GM12874 (cell line): ENCODE data around the gene CDKN1C.

Experiments
- TF ChIP-seq, protein P1 (sequence below): IDR thresholded peaks from 2 replicates; pipeline ENCODE4 v1.5.1; 2011; ENCODE audit warnings: low read depth, mild to moderate bottlenecking, control low read depth, low read length, moderate library complexity; ENCODE audit not compliant: insufficient read depth

The CDKN1C gene

DNA sequence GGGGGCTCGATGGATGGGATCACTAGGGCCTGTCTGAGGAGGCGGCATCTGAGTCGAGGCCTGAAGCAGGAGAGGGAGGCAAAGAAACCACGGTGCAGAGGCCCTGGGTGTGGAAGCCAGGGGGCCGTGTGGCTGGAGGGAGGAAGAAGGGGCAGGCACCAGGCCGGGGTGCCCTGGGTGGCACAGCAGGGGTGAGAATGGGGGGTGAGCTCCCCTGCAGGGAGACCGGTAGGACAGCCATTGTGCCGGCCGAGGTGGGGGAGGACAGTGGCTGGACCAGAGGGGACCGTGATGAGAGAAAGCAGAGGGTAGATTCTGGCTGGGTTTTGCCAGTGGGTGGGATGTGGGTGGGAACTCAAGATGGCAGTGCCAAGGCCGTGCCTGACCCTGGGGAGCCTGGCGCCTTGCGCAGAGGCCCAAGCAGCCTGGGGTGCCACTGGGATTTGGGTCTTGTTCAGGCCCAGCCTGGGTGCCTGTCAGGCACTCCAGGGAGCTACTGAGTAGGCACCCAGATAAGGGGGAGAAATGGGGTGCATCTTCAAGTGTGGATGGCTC, 24.9 kb upstream of the CDKN1C start:
- TF ChIP-seq, protein P1, sequence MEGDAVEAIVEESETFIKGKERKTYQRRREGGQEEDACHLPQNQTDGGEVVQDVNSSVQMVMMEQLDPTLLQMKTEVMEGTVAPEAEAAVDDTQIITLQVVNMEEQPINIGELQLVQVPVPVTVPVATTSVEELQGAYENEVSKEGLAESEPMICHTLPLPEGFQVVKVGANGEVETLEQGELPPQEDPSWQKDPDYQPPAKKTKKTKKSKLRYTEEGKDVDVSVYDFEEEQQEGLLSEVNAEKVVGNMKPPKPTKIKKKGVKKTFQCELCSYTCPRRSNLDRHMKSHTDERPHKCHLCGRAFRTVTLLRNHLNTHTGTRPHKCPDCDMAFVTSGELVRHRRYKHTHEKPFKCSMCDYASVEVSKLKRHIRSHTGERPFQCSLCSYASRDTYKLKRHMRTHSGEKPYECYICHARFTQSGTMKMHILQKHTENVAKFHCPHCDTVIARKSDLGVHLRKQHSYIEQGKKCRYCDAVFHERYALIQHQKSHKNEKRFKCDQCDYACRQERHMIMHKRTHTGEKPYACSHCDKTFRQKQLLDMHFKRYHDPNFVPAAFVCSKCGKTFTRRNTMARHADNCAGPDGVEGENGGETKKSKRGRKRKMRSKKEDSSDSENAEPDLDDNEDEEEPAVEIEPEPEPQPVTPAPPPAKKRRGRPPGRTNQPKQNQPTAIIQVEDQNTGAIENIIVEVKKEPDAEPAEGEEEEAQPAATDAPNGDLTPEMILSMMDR = no peak

DNA sequence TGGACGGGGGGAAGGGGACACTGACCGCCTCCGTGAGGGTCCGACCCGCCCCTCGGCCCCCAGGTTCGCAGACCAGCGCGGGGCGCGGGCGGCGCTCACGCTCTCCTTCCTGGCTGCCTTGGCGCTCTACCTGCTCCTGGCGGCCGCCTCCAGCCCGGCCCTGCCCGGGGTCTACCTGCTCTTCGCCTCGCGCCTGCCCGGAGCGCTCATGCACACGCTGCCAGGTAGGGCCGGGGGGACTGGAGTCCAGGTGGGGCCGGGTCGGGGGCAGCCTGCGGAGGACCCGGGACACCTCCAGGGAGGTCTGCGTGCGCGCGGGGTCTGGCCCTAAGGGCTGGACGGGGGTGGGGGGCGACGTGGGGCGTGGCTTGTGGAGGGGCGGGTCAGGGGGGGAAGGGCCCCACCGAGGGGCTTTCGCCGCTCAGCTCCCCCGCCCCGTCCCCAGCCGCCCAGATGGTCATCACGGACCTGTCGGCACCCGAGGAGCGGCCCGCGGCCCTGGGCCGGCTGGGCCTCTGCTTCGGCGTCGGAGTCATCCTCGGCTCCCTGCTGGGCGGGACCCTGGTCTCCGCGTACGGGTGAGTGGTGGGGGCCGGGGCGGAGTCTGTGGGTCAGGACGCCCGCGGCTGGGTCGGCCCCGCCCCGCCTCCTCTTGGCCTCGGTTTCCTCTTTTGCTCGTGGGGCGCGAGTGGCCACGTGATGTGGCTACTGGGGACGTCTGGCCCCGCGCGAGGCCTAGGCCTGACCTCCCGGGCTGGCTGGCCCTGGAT, 23.7 kb upstream of the CDKN1C start:
- TF ChIP-seq, protein P1 = no peak

DNA sequence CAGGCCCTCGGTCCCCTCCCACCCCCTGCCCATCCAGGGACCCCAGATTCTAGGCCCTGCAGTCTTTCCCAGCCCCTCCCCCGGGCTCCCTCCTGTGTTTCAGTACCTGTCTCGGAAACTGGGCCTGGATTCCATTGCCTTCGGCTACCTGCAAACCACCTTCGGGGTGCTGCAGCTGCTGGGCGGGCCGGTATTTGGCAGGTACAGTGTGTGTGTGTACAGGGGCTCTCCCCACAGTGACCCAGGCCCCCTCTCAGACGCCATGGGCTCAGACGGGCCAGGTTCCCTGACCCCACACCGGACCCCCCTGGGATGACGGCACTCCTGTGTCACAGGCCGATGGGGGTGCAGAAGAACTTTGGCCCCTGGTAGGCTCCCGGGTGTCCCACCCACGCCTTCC, 22.6 kb upstream of the CDKN1C start:
- TF ChIP-seq, protein P1 = no peak

DNA sequence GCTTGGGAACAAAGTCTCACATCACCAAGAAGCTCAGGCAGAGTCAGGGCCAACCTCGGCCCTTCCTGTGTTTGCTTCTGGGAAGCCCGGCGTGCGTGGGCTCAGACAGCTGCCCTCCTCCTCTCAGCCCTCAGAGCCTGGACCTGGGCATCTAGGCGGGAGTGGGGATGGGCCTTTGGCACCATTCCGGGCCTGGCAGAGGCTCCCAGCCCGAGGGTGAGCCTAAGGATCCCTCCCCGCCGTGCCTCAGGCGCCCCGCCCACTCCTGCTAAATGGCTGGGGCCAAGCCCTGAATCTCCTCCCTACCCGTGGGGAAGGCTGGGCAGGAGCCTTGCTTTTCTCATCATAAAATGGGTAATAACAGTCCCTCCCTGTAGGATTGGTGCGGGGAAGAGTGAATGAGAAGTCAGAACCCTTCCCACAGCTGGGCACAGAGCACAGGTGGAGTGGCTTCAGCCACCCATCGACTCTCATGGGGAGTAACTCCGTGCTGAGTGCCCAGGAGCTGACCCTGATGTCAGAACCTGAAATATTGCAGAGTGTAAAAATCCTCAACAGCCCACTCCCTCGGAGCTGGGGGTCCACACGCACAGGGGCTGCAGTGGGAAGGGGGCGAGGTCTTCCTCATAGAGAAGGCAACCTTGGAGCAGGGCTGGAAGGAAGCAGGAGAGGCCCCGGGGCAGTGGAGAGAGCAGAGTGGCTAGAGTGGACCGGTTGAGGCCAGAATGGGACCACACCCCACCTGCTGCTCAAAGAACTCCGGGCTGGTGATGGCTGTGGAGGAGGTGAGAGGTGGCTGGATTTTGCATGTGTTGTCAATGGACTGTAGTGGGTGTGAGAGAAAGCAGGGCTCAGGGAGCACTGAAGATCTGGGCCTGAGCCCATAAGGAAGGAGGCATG, 18.8 kb upstream of the CDKN1C start:
- TF ChIP-seq, protein P1 = no peak

DNA sequence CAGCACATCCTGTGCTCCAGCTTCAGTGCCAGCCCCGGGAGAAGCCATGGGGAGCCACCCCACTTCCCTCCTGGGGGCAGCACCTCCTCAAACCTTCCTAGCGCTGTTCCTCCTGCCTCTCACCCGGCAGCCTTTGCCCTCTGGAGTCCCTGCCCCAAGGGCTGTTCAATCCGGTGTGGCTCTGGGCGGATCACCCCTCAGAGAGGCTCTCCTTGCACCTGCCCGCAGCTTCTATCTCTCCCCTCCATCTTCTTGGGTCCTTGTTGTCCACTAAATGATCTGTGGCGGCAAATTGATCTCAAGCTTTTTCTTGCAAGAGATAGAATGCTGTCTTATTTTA, 18.1 kb upstream of the CDKN1C start:
- TF ChIP-seq, protein P1 = no peak

DNA sequence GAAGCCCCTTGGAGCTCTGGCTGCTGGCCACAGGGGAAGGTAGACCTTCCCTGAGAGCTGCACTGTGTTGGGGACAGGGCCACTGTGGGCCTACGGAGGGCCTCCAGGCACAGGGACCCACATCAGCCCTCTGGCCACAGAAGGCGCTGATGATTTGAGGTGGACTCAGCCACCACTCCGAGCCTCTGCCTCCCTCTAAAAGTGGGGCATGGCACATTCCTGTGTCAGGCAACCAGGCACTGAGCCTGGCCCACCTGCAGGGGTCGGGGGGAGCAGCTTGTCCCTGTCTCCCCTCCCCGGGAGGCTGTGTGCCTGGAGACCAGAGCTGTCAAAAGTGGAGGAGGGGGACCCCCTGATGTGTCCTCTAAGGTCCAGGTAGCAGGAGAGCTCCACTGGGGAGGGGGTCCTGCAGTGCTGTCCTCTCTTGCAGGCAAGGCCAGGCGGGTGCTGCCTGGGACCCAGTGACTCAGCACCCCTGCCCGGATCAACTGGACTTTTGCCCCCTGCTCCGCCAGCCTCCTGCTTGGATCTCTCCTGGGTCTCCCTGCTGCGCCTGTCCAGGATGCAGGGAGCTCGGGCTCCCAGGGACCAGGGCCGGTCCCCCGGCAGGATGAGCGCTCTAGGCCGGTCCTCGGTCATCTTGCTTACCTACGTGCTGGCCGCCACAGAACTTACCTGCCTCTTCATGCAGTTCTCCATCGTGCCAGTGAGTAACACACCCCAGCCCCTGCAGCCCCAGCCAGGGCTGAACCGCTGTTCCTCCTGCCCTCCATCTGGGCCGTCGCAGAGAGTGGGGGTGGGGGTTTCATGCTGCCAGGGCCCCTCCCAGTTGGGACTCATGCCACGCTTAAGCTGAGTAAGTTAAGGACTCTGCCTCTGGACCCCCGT, 17.5 kb upstream of the CDKN1C start:
- TF ChIP-seq, protein P1 = no peak
